ENCODE measurements around the gene CDCP1. TPM values are rescaled to one million over a fixed set of nuclear protein-coding genes. Genes with fewer than 3 reads are reported as not detected.

Gene CDCP1
- total RNA-seq, 4 donors from 2014 or later: 14.7 to 35.9 (median 24.2) TPM

GRCh38 chr3:45163481-45163880, 17.3 kb upstream of the CDCP1 start:
- intact Hi-C loops (cut with DNase I): no loop called here
- TF ChIP-seq POLR2A (IDR thresholded peaks at IDR 0.05): no peak
- TF ChIP-seq, protein P1, sequence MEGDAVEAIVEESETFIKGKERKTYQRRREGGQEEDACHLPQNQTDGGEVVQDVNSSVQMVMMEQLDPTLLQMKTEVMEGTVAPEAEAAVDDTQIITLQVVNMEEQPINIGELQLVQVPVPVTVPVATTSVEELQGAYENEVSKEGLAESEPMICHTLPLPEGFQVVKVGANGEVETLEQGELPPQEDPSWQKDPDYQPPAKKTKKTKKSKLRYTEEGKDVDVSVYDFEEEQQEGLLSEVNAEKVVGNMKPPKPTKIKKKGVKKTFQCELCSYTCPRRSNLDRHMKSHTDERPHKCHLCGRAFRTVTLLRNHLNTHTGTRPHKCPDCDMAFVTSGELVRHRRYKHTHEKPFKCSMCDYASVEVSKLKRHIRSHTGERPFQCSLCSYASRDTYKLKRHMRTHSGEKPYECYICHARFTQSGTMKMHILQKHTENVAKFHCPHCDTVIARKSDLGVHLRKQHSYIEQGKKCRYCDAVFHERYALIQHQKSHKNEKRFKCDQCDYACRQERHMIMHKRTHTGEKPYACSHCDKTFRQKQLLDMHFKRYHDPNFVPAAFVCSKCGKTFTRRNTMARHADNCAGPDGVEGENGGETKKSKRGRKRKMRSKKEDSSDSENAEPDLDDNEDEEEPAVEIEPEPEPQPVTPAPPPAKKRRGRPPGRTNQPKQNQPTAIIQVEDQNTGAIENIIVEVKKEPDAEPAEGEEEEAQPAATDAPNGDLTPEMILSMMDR (IDR thresholded peaks at IDR 0.05): no peak
- 62 to 69% methylated on average over 6 of the region's 6 CpGs for WGBS, 2 donors
- Histone ChIP-seq H3K4me3 (replicated peaks in 1 of 3) (no peak overlapping the region), H3K36me3 (no peaks in the 10 kb centered on the region), H3K27ac (no peak overlapping the region), H3K9me3 (no peaks in the 10 kb centered on the region), H3K4me1 (peaks cover 4 to 12% of the 10 kb centered on the region in 2 donors), H3K27me3 (no peaks in the 10 kb centered on the region)
- no peak for DNase-seq

DNA sequence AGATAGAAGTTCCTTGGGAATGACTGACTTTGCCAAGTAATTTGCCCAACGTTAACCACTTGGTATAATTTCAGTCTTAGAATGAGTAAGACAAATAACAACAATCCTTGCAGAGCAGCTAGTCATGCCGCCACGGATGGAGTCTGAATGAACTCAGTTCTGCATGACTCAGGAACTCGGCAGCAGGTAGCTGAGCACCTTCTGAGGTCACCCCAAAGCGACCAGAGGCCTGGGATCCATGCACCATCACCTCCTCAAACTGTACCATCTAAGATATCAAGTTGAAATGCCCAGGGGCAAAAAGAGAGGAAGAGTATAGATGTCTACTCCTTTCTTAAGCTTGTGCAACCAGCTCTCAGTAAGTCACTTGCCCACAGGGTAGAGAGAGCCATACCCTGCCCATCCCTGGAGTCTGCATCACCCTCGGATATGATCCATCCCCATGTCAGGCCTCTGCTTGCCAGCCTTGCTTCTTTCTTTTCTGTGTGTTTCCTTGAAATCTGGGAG, 8.5 kb upstream of the CDCP1 start:
- no peak for DNase-seq
- no peaks in the 10 kb centered on the region for H3K36me3 ChIP-seq
- H3K4me1 ChIP-seq: no peaks in the 10 kb centered on the region
- TF ChIP-seq POLR2A (IDR thresholded peaks at IDR 0.05): no peak
- TF ChIP-seq, protein P1 (IDR thresholded peaks at IDR 0.05): no peak
- no peak overlapping the region for H3K4me3 ChIP-seq (replicated peaks in 1 of 3)
- 74 to 80% methylated on average over 6 of the region's 6 CpGs for WGBS, 2 donors
- intact Hi-C loops (cut with DNase I): no loop called here
- H3K27ac ChIP-seq: no peak overlapping the region
- no peaks in the 10 kb centered on the region for H3K27me3 ChIP-seq
- no peaks in the 10 kb centered on the region for H3K9me3 ChIP-seq

DNA sequence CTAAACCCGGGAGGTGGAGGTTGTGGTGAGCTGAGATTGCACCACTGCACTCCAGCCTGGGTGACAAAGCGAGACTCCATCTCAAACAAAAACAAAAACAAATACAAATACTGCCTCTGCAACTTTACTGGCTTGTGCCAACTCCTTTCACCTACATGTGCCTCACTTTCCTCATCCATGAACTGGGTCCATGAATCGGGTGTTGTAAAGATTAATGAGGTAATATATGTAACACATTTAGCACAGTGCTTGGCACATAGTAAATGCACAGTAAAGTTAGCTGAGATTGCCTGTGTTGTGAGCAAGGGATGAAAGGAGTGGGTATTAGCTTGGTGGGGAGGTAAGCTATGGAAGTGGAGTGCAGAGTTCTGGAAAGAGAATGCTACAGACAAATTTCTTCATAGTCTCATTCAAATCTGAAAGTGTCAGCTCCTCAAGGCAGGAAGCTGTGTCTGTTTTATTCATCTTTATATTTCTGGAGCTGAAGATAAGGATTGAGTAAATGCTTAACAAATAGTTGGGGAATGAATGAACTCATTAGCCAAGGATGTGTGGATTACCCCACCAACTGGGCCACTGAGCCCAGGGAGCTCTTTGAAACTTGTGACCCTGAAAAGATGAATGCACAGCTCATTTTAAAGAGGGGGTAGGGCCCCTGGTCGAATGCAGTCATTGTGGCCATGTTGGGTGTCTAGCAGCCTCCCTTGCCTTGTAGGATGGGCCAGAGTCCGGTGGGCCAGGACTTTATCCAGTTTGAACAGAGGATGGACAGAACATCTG, 7.7 kb upstream of the CDCP1 start:
- TF ChIP-seq, protein P1 (IDR thresholded peaks at IDR 0.05): no peak
- TF ChIP-seq POLR2A (IDR thresholded peaks at IDR 0.05): no peak
- no peak overlapping the region for H3K27ac ChIP-seq
- H3K4me1 ChIP-seq: no peaks in the 10 kb centered on the region
- no peak for DNase-seq
- WGBS, 2 donors: 62 to 65% methylated on average over 4 to 5 of the region's 5 CpGs
- no peaks in the 10 kb centered on the region for H3K27me3 ChIP-seq
- intact Hi-C loops (cut with DNase I): no loop called here
- H3K9me3 ChIP-seq: no peaks in the 10 kb centered on the region
- no peaks in the 10 kb centered on the region for H3K36me3 ChIP-seq
- H3K4me3 ChIP-seq (replicated peaks in 1 of 3): no peak overlapping the region

DNA sequence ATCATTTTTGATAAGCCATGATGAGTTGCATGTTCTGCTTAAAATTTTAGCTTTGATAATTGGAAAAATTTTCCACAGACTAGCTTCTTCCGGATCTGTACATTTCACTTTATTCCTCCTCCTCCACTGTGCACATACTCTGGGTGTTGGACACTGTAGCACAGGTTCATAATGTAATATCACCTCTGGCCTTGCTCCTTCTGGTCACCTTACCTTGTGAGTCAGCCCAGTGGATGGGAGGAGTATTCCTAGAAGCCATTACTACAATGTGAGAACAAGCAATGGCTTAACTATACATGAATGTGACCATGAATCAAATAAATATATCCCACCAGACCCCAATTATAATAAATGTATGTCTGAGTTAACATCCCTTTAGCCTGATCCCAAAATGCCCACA, 6.1 kb upstream of the CDCP1 start:
- Histone ChIP-seq H3K27me3 (no peaks in the 10 kb centered on the region), H3K4me1 (no peaks in the 10 kb centered on the region), H3K4me3 (replicated peaks in 1 of 3) (no peak overlapping the region), H3K27ac (no peak overlapping the region), H3K36me3 (no peaks in the 10 kb centered on the region), H3K9me3 (no peaks in the 10 kb centered on the region)
- intact Hi-C loops (cut with DNase I): no loop called here
- DNase-seq: no peak
- TF ChIP-seq, protein P1 (IDR thresholded peaks at IDR 0.05): no peak
- TF ChIP-seq POLR2A (IDR thresholded peaks at IDR 0.05): no peak
- WGBS, 2 donors: 0 to 93% methylated on average over 1 of the region's 1 CpG

DNA sequence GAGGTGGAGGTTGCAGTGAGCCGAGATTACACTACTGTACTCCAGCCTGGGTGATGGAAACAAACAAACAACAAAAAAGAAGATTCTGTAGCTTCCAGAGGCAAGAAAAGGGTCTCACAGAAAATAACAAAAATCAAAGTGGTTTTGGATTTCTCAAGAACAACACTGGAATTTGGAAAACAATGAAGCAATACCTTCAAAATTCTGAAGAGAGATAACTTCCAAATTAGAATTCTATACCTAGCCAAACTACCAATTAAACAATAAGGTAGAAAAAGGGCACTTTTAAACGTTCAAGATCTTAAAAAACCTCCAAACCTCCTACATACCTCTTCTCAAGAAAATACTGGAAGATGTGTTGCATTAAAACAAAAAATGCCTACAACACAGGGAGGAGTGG, 4.9 kb upstream of the CDCP1 start:
- no peak for TF ChIP-seq POLR2A (IDR thresholded peaks at IDR 0.05)
- TF ChIP-seq, protein P1 (IDR thresholded peaks at IDR 0.05): no peak
- WGBS, 2 donors: 32 to 70% methylated on average over 2 of the region's 2 CpGs
- Histone ChIP-seq H3K36me3 (no peaks in the 10 kb centered on the region), H3K4me1 (no peaks in the 10 kb centered on the region), H3K9me3 (no peaks in the 10 kb centered on the region), H3K27ac (no peak overlapping the region), H3K27me3 (no peaks in the 10 kb centered on the region), H3K4me3 (replicated peaks in 1 of 3) (no peak overlapping the region)
- DNase-seq: no peak
- intact Hi-C loops (cut with DNase I): no loop called here
